NCI-H748 treated with DMSO at 0.1 percent for 48 hours (cell line): ENCODE measurements around the gene IQCF5.
"Not testable (repeated sequence)": the region's sequence is repeated elsewhere in the genome, so short reads cannot be mapped to it uniquely, and the experiment has no call there.

ENCODE experiments used
- DNase-seq: peaks from one replicate; lab custom pipeline; 2025; lab: John Stamatoyannopoulos, UW

The IQCF5 gene

GRCh38 chr3:51868896-51869295, 6.5 kb downstream of the IQCF5 start:
- DNase-seq, result not testable (repeated sequence)

DNA sequence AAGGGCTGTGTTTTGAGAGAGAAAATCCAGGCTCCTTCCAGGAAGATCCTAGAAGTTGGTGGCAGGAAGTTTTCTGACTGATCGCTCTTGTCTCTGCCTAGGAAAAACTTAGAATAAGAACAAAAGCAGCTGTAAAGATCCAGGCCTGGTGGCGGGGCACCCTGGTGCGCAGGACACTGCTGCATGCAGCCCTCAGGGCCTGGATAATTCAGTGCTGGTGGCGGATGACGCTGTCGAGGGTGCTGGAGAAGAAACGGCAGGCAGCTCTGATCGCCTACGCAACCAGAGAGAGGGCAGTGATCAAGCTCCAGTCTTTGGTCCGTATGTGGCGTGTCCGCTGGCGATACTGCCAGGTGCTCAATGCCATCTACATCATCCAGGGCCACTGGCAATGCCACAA, 12.5 kb downstream of the IQCF5 start:
- no peak for DNase-seq

DNA sequence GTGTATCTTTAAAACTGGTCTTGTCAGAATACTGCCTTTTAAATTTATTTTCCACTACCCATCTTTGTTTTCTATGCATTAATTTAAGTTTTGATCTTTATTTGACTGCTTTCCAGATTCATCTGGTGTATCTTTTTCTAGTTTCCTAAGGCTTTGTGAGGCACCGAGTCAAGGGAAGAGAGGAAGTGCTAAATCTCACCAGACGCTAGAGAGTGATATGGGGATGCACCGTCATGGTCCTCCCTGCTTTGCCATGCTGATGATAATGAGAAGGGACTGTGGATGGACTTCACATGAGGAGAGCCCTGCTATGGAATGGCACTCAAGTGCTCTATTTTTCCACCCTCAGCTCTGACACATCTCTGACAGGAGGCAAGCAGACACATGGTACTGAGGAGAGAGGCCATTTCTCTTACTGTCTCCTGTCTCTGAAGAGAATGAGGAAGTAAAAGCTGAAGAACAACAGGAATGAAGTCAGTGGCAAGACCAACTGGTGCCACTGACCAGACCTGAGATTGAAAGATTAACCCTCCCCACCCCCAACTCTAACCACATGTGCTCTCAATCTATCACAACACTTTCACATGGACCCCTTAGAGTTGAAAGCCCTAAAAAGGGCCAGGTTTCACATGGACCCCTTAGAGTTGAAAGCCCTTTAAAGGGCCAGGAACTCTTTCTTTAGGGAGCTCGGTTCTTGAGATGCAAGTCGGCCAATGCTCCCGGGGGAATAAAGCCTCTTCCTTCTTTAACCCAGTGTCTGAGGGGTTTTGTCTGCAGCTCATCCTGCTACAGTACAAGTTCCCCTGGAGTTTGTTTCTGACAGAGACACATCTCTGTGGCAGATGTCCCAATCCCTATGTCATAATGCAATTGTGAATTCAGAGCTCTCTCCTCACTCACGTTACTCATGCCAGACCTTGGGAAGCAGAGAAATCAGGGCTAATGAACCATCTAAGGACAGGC, 14.4 kb downstream of the IQCF5 start, which contains the start of gene IQCF2:
IQCF2 (plus strand) TSS at position 913 of the 963 bp plus-strand sequence. CDS start 52 bp downstream, outside the sequence.
- DNase-seq, result no peak

- not testable (repeated sequence) for DNase-seq
Measured at GRCh38 chr3:51855411-51855810, 20.0 kb downstream of the IQCF5 start.

DNA sequence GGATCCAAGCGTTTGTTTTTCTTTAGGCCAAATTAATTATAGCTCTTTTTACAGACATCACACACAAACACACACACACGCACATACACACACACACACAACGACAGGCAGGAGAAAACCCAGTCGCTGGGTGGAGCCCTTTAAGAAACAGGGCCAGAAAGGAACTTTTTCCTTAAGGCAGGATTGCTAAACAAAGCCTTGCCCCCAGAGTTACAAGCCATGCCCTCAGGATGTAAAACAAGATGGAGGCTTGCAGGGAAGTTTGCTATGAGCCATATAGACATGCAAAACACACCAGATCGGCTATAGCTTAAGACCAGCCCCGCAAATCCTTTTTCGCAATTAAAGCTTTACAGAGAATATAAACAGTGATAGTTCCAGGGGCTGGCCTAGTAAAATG, 30.3 kb downstream of the IQCF5 start:
- no peak for DNase-seq

GRCh38 chr3:51836606-51837005, 38.8 kb downstream of the IQCF5 start:
- no peak for DNase-seq

GRCh38 chr3:51830836-51831385, 44.5 kb downstream of the IQCF5 start:
- no peak for DNase-seq

DNA sequence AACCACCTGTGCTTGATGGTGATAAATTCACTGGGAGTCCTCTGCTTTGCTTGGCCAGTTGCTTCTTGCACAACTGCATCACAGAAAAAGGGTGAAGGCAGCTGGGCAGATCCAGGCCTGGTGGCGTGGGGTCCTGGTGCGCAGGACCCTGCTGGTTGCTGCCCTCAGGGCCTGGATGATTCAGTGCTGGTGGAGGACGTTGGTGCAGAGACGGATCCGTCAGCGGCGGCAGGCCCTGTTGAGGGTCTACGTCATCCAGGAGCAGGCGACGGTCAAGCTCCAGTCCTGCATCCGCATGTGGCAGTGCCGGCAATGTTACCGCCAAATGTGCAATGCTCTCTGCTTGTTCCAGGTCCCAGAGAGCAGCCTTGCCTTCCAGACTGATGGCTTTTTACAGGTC, 45.1 kb downstream of the IQCF5 start:
- DNase-seq, result no peak

- no peak for DNase-seq
Measured at GRCh38 chr3:51828297-51828696, 47.1 kb downstream of the IQCF5 start.
